VCaP (cell line): ENCODE results near the gene GORASP1.

Source experiments
- H3K27ac ChIP-seq: fragments of 450-650 bp; 2 replicates; pipeline ENCODE4 v1.5.1; 2017
- CTCF ChIP-seq: fragments of 450-650 bp; conservative IDR thresholded peaks from 2 replicates; pipeline ENCODE4 v1.5.1; 2017; ENCODE audit warnings: mild to moderate bottlenecking, moderate library complexity

Gene GORASP1

GRCh38 chr3:39127269-39127907, 20.0 kb upstream of the GORASP1 start:
- TF ChIP-seq CTCF = no peak
- no peak overlapping the region for H3K27ac ChIP-seq

- peak; percentile 80 for TF ChIP-seq CTCF
- no peak overlapping the region; the same call in 1 of the 2 replicates for H3K27ac ChIP-seq
These were observed 19.2 kb upstream of the GORASP1 start for GRCh38 chr3:39126532-39127071.

GRCh38 chr3:39125841-39126500, 18.5 kb upstream of the GORASP1 start:
- peak overlapping the region; percentile 12; the same call in 1 of the 2 replicates for H3K27ac ChIP-seq
- no peak for TF ChIP-seq CTCF

GRCh38 chr3:39124876-39125840, 17.7 kb upstream of the GORASP1 start:
- H3K27ac ChIP-seq = peak overlapping the region; percentile 12; the same call in 1 of the 2 replicates
- TF ChIP-seq CTCF = no peak; the same call in 1 of the 2 replicates

GRCh38 chr3:39122813-39123212, 15.4 kb upstream of the GORASP1 start:
- TF ChIP-seq CTCF = no peak
- no peak overlapping the region for H3K27ac ChIP-seq

- H3K27ac ChIP-seq = no peak overlapping the region
These were observed 14.2 kb upstream of the GORASP1 start for GRCh38 chr3:39121621-39122020.

More at GRCh38 chr3:39121621-39122020, 14.2 kb upstream of the GORASP1 start:
- no peak for TF ChIP-seq CTCF
